BLaER1 treated with 17β-estradiol and CSF1 and Interleukin-3, amounts not matched to agents 10 nM and 100 nM (cell line): Measurements from ENCODE around the gene NPC1L1.
A peak's percentile ranks its signal among the peaks of the same experiment; 100 is the strongest.

Experiments used
- H3K27ac ChIP-seq, 11 experiments: shearing (Covaris generic); formaldehyde crosslinking; 2 replicates each; pipeline ENCODE4 v1.8.1; 2022
- H3K27me3 ChIP-seq, 11 experiments: shearing (Covaris generic); formaldehyde crosslinking; 2 replicates each; pipeline ENCODE4 v1.8.1; 2022
- H3K36me3 ChIP-seq, 11 experiments: shearing (Covaris generic); formaldehyde crosslinking; 2 replicates each; pipeline ENCODE4 v1.8.1; 2022
- H3K4me1 ChIP-seq, 10 experiments: shearing (Covaris generic); formaldehyde crosslinking; 2 replicates each; pipeline ENCODE4 v1.8.1; 2022
- H3K4me2 ChIP-seq, 11 experiments: shearing (Covaris generic); formaldehyde crosslinking; 2 replicates each; pipeline ENCODE4 v1.8.1; 2022
- H3K4me3 ChIP-seq, 10 experiments: shearing (Covaris generic); formaldehyde crosslinking; 2 replicates each; pipeline ENCODE4 v1.8.1; 2022
- H3K9ac ChIP-seq, 11 experiments: shearing (Covaris generic); formaldehyde crosslinking; 2 replicates each; pipeline ENCODE4 v1.8.1; 2022
- H3K9me3 ChIP-seq, 11 experiments: shearing (Covaris generic); formaldehyde crosslinking; replicated peaks in 1 of 11; 2 replicates each; pipeline ENCODE4 v1.8.1; 2022
- H4K20me1 ChIP-seq, 11 experiments: shearing (Covaris generic); formaldehyde crosslinking; 2 replicates each; pipeline ENCODE4 v1.8.1; 2022
- Cebpa-rat ChIP-seq, 11 experiments: shearing (Covaris generic); IDR thresholded peaks; 2 replicates each; pipeline ENCODE4 v1.8.1; 2022

The NPC1L1 gene

DNA sequence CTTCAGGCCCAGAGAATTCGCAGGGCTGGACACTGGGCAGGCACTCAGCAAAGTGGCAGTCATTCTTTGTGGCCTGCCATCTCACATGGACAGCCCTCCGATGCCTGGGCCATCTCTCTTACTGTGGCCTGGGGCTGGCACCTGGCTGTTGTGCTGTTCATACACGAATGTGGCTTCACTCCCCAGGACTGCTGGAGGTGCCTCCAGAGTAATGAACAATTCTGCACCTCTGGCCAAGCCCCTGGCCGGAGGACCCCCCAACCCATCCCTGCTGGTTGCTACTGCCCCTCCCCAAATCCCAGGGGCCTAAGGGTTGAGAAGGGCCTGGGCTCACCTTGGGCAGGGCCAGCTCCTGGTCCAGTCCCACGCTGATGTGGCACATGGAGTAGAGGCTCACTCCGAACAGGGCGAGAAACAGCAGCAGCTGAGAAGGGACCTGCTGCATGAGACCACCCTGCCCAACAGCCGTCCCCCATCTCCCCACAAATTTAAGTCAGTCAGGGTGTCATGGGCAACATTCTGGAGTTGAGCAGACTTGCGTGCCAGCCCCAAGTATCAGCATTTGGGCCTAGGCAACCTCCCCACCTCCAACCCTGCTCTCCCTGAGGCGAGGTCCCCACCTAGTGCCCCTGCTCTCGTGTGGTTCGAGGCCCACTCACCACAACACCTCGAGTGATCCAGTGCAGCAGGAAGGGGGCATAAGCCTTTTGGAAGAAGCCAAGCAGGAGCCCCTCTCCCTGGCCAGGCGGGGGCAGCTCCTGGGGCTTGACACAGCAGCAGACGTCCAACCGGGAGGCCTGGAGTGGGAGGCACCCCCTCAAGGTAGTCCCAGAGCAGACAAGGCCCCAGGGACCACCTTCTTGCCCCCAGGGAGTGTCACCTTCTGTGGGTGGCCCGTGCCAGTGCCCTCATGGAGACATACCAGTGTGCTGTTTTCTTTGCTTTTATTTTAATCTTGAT is 9.4 kb downstream of the NPC1L1 start:
- no peak overlapping the region for H3K9ac ChIP-seq
- H4K20me1 ChIP-seq: no peaks in the 10 kb centered on the region
- no peak overlapping the region for H3K27ac ChIP-seq
- H3K9me3 ChIP-seq: peaks cover 8 to 23% (median 15%) of the 10 kb centered on the region in 11 experiments
- H3K4me2 ChIP-seq: 0 out of 22 replicates have a peak overlapping the region, but pooled peaks of 1 of the 11 experiments have one; percentile 10
- H3K4me1 ChIP-seq: peaks cover 0 to 10% (median 8%) of the 10 kb centered on the region in 10 experiments; a peak in 11 of 20 replicates
- TF ChIP-seq Cebpa-rat (IDR thresholded peaks at IDR 0.05): no peak
- no peaks in the 10 kb centered on the region for H3K27me3 ChIP-seq
- no peaks in the 10 kb centered on the region for H3K36me3 ChIP-seq
- H3K4me3 ChIP-seq: no peak overlapping the region

DNA sequence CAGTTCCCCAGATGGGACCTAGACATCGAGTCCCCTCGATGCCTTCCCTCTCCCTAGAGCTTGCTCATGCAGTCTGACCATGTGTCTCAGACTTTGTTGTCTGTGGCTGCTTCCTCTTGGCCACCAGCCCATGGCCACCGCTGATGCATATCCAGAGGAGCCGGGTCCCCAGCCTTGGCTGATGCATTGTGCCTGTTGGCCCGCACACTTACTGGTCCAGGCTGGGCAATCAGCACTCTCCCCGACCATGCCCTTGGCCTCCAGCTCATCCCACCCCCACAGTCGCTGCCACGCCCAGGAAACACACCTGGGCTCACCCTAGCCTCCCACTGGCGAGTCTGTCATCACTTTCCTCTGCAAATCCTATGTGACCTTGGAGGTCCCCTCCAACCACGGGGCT is 10.1 kb downstream of the NPC1L1 start:
- peaks cover 15 to 30% (median 23%) of the 10 kb centered on the region in 11 experiments for H3K9me3 ChIP-seq
- H4K20me1 ChIP-seq: no peaks in the 10 kb centered on the region
- H3K27me3 ChIP-seq: no peaks in the 10 kb centered on the region
- H3K4me3 ChIP-seq: no peak overlapping the region
- peak overlapping the region in 6 of 11 experiments; percentile 6 to 25 (median 16); a peak in 8 of 22 replicates for H3K4me2 ChIP-seq
- H3K27ac ChIP-seq: no peak overlapping the region
- no peak for TF ChIP-seq Cebpa-rat (IDR thresholded peaks at IDR 0.05)
- no peak overlapping the region for H3K9ac ChIP-seq
- peaks cover 0 to 10% (median 8%) of the 10 kb centered on the region in 10 experiments; a peak in 11 of 20 replicates for H3K4me1 ChIP-seq
- H3K36me3 ChIP-seq: no peaks in the 10 kb centered on the region

DNA sequence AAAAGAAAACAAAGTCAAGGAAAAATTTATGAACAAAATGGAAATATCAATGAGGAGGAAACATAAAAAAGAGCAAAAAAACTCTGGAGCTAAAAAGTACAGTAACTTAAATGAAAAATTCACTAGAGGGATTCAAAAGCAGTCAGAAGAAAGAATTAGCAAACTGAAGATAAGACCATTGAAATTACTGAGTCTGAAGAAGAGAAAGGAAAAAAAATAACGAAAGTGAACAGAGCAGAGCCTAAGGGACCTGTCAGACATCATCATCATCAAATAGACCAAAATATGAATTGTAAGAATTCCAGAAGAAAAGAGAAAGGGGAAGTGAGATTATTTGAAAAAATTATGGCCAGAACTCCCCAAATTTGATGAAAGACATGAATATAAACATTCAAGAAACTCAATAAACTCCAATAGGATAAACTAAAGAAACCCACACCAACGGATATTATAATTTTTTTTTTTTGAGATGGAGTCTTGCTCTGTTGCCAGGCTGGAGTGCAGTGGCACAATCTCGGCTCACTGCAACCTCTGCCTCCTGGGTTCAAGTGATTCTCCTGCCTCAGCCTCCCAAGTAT is 16.2 kb downstream of the NPC1L1 start:
- H3K4me3 ChIP-seq: no peak overlapping the region
- no peaks in the 10 kb centered on the region for H3K4me1 ChIP-seq
- H3K4me2 ChIP-seq: no peak overlapping the region
- H3K9ac ChIP-seq: no peak overlapping the region
- no peaks in the 10 kb centered on the region for H3K36me3 ChIP-seq
- H3K27me3 ChIP-seq: no peaks in the 10 kb centered on the region
- no peaks in the 10 kb centered on the region for H4K20me1 ChIP-seq
- H3K9me3 ChIP-seq: peaks cover 33 to 50% (median 42%) of the 10 kb centered on the region in 11 experiments
- H3K27ac ChIP-seq: no peak overlapping the region
- no peak for TF ChIP-seq Cebpa-rat (IDR thresholded peaks at IDR 0.05)

DNA sequence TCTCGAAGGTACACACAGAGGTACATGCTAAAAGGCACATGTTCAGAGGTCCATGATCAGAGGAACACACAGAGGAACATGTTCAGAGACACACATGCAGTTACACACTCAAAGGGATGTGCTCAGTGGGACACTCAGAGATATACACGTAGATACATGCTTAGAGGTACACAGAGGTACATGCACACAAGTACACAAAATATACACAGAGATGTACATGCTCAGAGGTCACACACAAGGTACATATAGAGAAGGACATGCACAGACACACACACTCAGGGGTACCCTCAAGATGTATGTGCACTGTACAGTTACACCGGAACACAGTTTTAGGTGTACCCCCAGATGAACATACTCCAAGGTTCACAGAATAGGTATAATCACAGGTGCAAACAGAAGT is 18.8 kb downstream of the NPC1L1 start:
- H3K4me1 ChIP-seq: no peaks in the 10 kb centered on the region
- no peak overlapping the region for H3K27ac ChIP-seq
- H3K27me3 ChIP-seq: no peaks in the 10 kb centered on the region
- no peak for TF ChIP-seq Cebpa-rat (IDR thresholded peaks at IDR 0.05)
- H3K9me3 ChIP-seq: peaks cover 29 to 37% (median 33%) of the 10 kb centered on the region in 11 experiments
- no peaks in the 10 kb centered on the region for H3K36me3 ChIP-seq
- H3K4me3 ChIP-seq: no peak overlapping the region
- H3K4me2 ChIP-seq: no peak overlapping the region
- H3K9ac ChIP-seq: no peak overlapping the region
- no peaks in the 10 kb centered on the region for H4K20me1 ChIP-seq

DNA sequence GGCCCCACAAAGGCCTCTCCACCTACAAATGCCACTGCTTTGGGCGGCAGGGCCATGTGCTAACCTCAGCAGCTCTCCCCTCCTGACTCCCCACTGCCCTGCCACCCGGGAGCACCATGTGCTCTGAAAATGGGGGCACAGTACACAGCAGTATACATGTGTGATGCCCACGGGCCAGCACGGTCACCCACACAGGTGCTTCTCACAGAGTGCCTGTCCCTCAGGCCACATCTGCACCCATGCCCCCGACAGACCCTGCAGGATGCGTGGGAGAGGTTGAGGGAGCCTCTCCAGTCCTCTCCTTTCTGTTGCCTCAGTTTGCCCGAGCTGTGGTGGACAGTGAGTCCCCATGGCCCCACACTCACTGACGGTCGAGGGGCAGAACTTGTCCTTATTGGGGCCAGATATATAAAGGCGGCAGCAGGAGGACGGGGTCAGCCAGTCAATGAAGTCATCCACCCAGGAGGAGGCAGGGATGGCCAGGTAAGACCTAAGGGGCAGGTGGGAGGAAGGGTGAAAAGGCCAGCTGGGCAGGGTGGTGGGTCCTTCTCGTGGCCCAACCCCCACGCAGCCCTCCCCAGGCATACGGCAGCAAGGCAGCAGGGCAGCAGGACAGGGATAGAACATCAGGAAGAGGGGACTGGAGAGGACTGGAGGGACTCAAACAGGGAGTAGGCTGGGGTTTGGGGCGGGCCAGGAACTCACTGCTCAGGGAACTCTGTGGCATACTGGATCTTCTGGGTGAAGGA is 19.6 kb downstream of the NPC1L1 start:
- H3K27ac ChIP-seq: no peak overlapping the region
- H3K4me2 ChIP-seq: no peak overlapping the region
- no peak overlapping the region for H3K4me3 ChIP-seq
- no peak overlapping the region for H3K9ac ChIP-seq
- TF ChIP-seq Cebpa-rat (IDR thresholded peaks at IDR 0.05): no peak
- no peaks in the 10 kb centered on the region for H3K4me1 ChIP-seq
- H3K36me3 ChIP-seq: no peaks in the 10 kb centered on the region
- peaks cover 22 to 29% (median 26%) of the 10 kb centered on the region in 11 experiments for H3K9me3 ChIP-seq
- no peaks in the 10 kb centered on the region; a peak in 1 of 22 replicates for H4K20me1 ChIP-seq
- no peaks in the 10 kb centered on the region for H3K27me3 ChIP-seq

DNA sequence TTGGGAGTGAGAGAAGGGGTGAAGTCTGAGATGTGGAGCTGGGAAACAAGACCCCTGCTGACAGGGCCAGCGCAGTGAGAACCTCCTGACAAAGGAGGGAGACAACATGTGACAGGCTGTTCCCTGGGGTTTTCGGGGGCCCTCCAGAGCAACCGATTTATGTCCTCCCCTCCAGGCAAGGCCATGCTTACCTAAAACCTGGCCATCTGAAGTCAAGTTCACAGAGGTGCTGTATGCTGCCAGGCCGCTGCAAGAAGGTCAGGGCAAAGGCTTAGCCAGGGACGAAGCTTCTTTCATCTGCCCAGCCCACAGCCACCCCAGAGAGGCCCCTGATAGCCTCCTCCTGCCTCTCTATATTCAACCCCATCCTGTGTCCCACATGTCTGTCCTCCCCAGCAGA is 20.6 kb downstream of the NPC1L1 start:
- Histone ChIP-seq H3K9me3 (peaks cover 14 to 19% (median 16%) of the 10 kb centered on the region in 11 experiments), H4K20me1 (no peaks in the 10 kb centered on the region; a peak in 1 of 22 replicates)
- no peak for TF ChIP-seq Cebpa-rat (IDR thresholded peaks at IDR 0.05)

DNA sequence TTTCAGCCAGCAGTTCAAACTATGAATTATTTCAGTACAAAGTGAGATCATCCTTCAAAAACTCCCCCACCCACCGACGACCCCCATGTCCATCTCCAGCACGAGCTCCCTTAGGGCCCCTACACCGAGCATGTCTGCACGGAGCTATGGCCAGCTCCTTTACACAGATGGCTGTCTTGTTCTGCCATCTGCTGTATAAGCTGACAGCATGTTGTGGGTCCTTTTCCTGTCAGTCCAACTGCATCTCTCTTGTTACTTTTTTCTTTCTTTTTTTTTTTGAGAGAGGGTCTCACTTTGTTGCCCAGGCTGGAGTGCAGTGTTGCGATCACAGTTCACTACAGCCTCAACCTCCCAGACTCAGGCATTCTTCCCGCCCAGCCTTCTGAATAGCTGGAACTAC is 21.6 kb downstream of the NPC1L1 start:
- no peak overlapping the region for H3K9ac ChIP-seq
- H3K9me3 ChIP-seq: peaks cover 4 to 9% (median 6%) of the 10 kb centered on the region in 11 experiments; a peak in 19 of 22 replicates
- H3K27ac ChIP-seq: no peak overlapping the region
- H3K27me3 ChIP-seq: no peaks in the 10 kb centered on the region
- no peak overlapping the region for H3K4me3 ChIP-seq
- H4K20me1 ChIP-seq: no peaks in the 10 kb centered on the region; a peak in 1 of 22 replicates
- no peak for TF ChIP-seq Cebpa-rat (IDR thresholded peaks at IDR 0.05)
- peaks cover 0 to 15% (median 4%) of the 10 kb centered on the region in 10 experiments; a peak in 9 of 20 replicates for H3K4me1 ChIP-seq
- H3K36me3 ChIP-seq: no peaks in the 10 kb centered on the region
- no peak overlapping the region for H3K4me2 ChIP-seq

More for the DNA sequence above, 20.6 kb downstream of the NPC1L1 start:
- Histone ChIP-seq H3K4me3 (no peak overlapping the region), H3K27ac (no peak overlapping the region), H3K4me2 (no peak overlapping the region), H3K9ac (no peak overlapping the region), H3K4me1 (peaks cover 0 to 8% (median 3%) of the 10 kb centered on the region in 10 experiments; a peak in 9 of 20 replicates), H3K36me3 (no peaks in the 10 kb centered on the region), H3K27me3 (no peaks in the 10 kb centered on the region)

DNA sequence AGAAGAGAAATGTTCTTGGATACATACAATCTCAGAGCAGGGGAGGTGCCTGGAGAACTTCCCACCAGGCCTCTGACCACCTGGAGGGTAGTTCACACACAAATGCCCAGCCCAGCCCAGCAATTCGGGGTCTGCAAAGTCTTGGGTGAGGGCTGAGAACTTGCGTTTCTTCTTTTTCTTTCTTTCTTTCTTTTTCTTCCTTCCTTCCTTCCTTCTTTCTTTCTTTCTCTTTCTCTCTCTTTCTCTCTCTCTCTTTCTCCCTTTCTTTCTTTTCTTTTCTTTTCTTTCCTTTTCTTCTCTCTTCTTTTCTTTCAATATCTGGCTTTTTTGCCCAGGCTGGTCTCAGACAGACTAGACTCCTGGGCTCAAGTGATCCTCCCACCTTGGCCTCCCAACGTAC is 22.4 kb downstream of the NPC1L1 start:
- no peaks in the 10 kb centered on the region for H3K36me3 ChIP-seq
- no peaks in the 10 kb centered on the region; a peak in 1 of 22 replicates for H4K20me1 ChIP-seq
- H3K4me2 ChIP-seq: no peak overlapping the region
- H3K9me3 ChIP-seq: 0 out of 22 replicates have a peak, but pooled peaks cover 0 to 1% (median 0%) of the 10 kb centered on the region in 11 experiments
- peaks cover 0 to 15% (median 4%) of the 10 kb centered on the region in 10 experiments; a peak in 9 of 20 replicates for H3K4me1 ChIP-seq
- no peak overlapping the region for H3K27ac ChIP-seq
- no peak overlapping the region for H3K9ac ChIP-seq
- TF ChIP-seq Cebpa-rat (IDR thresholded peaks at IDR 0.05): no peak
- no peaks in the 10 kb centered on the region for H3K27me3 ChIP-seq
- no peak overlapping the region for H3K4me3 ChIP-seq

DNA sequence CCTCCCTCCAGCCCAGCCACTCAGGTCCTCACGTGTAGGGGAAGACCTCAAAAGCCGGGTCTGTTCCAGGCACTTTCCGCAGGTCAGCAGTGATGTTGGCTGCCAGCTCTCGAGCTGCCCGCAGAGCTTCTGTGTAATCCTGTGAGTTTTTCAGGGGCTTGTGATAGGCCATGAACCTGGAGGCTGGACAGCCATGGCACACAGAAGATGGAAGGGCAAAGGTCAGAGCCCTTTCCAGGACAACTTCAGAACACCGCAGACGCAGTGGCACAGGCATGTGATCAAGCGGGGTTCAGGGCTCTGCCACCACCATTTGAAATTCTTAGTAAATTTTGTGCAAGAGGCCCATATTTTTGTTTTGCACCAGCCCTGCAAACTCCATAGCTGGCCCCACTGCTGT is 24.0 kb downstream of the NPC1L1 start:
- H3K27ac ChIP-seq: no peak overlapping the region
- TF ChIP-seq Cebpa-rat (IDR thresholded peaks at IDR 0.05): no peak
- peaks cover 0 to 15% (median 4%) of the 10 kb centered on the region in 10 experiments; a peak in 9 of 20 replicates for H3K4me1 ChIP-seq
- no peak overlapping the region for H3K9ac ChIP-seq
- H3K9me3 ChIP-seq: no peaks in the 10 kb centered on the region
- H3K36me3 ChIP-seq: no peaks in the 10 kb centered on the region
- H3K4me2 ChIP-seq: no peak overlapping the region
- no peaks in the 10 kb centered on the region; a peak in 1 of 22 replicates for H4K20me1 ChIP-seq
- no peaks in the 10 kb centered on the region for H3K27me3 ChIP-seq
- no peak overlapping the region for H3K4me3 ChIP-seq
